Vein endothelial cell (primary cell): Measurements from ENCODE around the gene TFPI. TPM values are rescaled to one million over a fixed set of nuclear protein-coding genes. Genes with fewer than 3 reads are reported as not detected.

Experiments
- small RNA-seq: library from RNA; depleted of rRNA; stranded (forward); fragments of <200 nt; gene quantifications from one replicate; pipeline ENCODE3, GENCODE V24; 2012
- total RNA-seq: library from RNA; depleted of rRNA; stranded (reverse); fragments of >200 nt; gene quantifications from 2 replicates; pipeline ENCODE4 v1.2.3, GENCODE V29; 2012

The TFPI gene
- 693 and 1,032 TPM in 2 replicates for total RNA-seq

DNA sequence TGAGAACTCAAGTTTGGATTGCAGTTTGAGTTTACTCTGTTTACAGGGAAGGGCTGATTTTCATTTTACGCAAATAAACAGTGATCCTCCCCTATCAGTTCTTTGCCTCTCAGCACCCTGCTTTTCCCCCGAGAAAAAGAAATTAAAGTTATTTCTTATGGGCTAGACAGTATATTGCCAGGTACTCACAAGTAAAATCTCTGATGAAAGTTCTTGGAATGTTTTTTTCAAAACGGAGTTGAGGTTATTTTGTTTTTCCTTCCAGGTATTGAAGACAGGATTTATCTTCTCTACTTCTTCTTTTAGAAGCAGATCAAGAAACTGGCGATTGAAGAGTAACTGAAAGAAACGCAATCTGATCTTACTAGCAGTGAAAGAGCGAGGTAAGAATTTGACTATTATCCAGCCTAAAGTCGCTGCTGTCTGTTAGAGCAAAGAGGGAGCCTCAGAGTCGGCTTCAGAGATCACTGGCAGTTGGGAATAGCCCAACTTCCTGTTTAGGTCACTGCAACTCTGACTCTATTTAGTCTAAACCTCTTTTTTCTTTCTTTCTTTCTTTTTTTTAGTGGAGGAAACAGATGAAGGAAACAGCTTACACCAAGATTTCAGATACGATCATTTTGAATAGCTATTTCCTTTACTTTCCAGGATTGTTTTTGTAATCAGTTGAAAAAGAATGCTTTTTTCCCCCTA, at the start of gene TFPI:
Gene TFPI (minus strand): TSS at position 425 of the 693 bp plus-strand sequence. CDS start 50,667 bp downstream, outside the sequence.

Small RNA genes within 50 kb of the gene (small RNA-seq; reads per million reads assigned to genes)
- gene GAPDHP59, result not detected

Other genes with a start within 250 kb of the TFPI start
- 276 and 317 TPM in 2 replicates for gene CALCRL, start 106.2 kb downstream of the TFPI start, total RNA-seq